Tibial artery (tissue), 4 donors: ENCODE results near the gene CDCA3.

ENCODE experiments used
- DNase-seq, 2 donors: peaks; one replicate each; pipeline ENCODE4 v3.0.0-alpha.2; 2019
- H3K27ac ChIP-seq, 2 donors: fragments of 200-600 bp; sonication (generic) in 1 of 2; 1 replicate in 1 of 2; 2 replicates in 1 of 2; pipeline ENCODE4 v1.5.1; 2018 to 2019; ENCODE audit warnings: mild to moderate bottlenecking in 1 of 2
- H3K27me3 ChIP-seq, 2 donors: fragments of 200-600 bp; sonication (generic) in 1 of 2; one replicate each; pipeline versions ENCODE4 v1.5.1 to v1.6.0; 2016 to 2019
- H3K36me3 ChIP-seq, 3 donors: fragments of 200-600 bp; sonication (generic) in 2 of 3; one replicate each; pipeline ENCODE4 v1.5.1; 2016 to 2019; ENCODE audit warnings: mild to moderate bottlenecking in 2 of 3
- H3K4me1 ChIP-seq, 4 donors: fragments of 200-600 bp; sonication (generic) in 2 of 4; 1 replicate in 3 of 4; 2 replicates in 1 of 4; pipeline ENCODE4 v1.5.1; 2016 to 2019
- H3K4me3 ChIP-seq, 2 donors: fragments of 200-600 bp; sonication (generic) in 1 of 2; 1 replicate in 1 of 2; 2 replicates in 1 of 2; pipeline ENCODE4 v1.5.1; 2018 to 2019; ENCODE audit warnings: mild to moderate bottlenecking in 2 of 2
- H3K9me3 ChIP-seq, 3 donors: fragments of 200-600 bp; sonication (generic) in 1 of 3; one replicate each; pipeline ENCODE4 v1.5.1; 2016 to 2019
- intact Hi-C: fragments of 100-400 bp; cut with DNase I; formaldehyde crosslinking; loops from one replicate; pipeline ENCODE4 v1.15.0; 2023; ENCODE audit warnings: low total_unique reads
- TF ChIP-seq, protein P1 (sequence below), 2 experiments: fragments of 200-600 bp in 1 of 2; fragments of 450-650 bp in 1 of 2; IDR thresholded peaks; one replicate each; pipeline ENCODE4 v1.5.1; 2017 to 2019; ENCODE audit warnings: antibody characterized with exemption in 2 of 2, mild to moderate bottlenecking in 1 of 2, moderate library complexity in 1 of 2

The CDCA3 gene

DNA sequence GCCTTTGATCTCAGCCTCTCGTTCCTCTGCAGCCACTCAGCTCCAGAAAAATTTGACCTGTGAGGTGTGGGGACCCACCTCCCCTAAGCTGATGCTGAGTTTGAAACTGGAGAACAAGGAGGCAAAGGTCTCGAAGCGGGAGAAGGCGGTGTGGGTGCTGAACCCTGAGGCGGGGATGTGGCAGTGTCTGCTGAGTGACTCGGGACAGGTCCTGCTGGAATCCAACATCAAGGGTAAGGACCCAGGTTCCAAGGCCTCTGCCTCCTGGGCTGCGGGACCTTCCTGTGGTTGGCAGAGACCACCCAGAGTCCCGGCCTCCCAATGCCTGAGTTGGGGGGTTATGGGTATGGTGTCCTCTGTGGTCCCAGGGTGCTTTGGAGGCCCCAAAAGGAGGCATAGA, 34.0 kb downstream of the CDCA3 start:
- Histone ChIP-seq H3K27ac (no peak overlapping the region), H3K9me3 (no peaks in the 10 kb centered on the region), H3K4me3 (no peak overlapping the region), H3K36me3 (no peaks in the 10 kb centered on the region), H3K27me3 (peaks cover 0 to 47% of the 10 kb centered on the region in 2 donors), H3K4me1 (peaks cover 0 to 10% (median 10%) of the 10 kb centered on the region in 4 donors)
- intact Hi-C loops = no loop called here
- TF ChIP-seq, protein P1, sequence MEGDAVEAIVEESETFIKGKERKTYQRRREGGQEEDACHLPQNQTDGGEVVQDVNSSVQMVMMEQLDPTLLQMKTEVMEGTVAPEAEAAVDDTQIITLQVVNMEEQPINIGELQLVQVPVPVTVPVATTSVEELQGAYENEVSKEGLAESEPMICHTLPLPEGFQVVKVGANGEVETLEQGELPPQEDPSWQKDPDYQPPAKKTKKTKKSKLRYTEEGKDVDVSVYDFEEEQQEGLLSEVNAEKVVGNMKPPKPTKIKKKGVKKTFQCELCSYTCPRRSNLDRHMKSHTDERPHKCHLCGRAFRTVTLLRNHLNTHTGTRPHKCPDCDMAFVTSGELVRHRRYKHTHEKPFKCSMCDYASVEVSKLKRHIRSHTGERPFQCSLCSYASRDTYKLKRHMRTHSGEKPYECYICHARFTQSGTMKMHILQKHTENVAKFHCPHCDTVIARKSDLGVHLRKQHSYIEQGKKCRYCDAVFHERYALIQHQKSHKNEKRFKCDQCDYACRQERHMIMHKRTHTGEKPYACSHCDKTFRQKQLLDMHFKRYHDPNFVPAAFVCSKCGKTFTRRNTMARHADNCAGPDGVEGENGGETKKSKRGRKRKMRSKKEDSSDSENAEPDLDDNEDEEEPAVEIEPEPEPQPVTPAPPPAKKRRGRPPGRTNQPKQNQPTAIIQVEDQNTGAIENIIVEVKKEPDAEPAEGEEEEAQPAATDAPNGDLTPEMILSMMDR (IDR thresholded peaks at IDR 0.05) = no peak
- no peak for DNase-seq

DNA sequence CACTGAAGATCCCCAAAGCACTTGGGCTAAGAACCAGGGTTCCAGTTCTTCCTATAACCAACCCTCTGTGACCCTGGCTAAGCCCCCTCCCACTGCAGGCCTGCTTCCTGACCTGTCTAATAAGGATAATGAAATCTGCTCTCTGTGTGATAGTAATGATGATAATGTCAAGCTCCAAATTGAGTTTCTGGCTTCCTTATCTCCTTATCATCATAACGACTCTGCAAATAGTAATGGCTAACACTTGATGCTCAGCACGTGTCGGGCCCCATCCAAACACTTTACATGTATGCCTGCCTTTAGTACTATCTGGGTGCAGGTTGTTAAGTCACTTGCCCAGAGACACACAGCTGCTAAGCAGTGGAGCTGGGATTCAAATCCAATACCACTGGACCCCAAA, 34.5 kb downstream of the CDCA3 start:
- peaks cover 0 to 43% of the 10 kb centered on the region in 2 donors for H3K27me3 ChIP-seq
- intact Hi-C loops = no loop called here

DNA sequence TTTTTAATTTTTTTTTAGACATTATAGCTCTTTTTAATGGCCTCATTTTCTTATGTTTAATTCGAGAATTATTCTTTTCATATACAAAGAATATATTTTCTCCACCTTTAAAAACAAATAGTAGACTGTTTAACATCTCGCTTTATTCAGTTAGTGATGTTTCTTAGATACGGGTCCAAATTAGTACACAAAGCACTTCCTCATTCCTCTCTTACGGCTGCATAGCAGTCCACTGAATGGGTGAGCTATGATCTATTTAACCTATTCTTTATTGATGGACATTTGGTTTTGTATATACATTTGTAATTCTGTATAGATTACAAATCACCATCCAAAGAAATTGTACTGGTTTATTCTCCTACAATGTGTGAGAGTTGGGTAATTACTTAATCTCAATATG, 37.7 kb downstream of the CDCA3 start:
- TF ChIP-seq, protein P1 (IDR thresholded peaks at IDR 0.05) = no peak

More for the DNA sequence above, 34.5 kb downstream of the CDCA3 start:
- TF ChIP-seq, protein P1 (IDR thresholded peaks at IDR 0.05) = no peak
- no peaks in the 10 kb centered on the region for H3K36me3 ChIP-seq
- H3K27ac ChIP-seq = no peak overlapping the region
- H3K4me3 ChIP-seq = no peak overlapping the region
- DNase-seq = no peak
- H3K9me3 ChIP-seq = no peaks in the 10 kb centered on the region
- peaks cover 0 to 6% (median 5%) of the 10 kb centered on the region in 4 donors for H3K4me1 ChIP-seq

DNA sequence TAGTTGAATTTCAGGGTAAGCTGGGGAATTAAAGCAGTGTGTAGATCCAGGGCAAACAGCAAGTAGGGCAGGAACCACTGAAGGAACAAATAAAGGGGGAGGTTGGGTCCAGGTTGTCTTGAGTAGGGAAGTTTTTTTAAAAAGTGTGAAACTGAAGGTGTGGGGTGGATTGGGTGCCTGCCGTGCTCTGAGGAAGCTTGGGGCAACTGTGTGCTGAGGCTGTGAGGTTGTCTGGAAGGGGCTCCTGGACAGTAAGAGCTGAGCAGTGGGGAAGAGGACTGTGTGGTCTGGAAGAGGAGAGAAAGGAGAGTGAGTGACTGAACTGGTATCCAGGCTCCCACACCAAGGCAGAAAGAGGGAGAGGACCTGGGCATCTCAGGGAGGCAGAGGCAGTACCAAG, 40.3 kb downstream of the CDCA3 start:
- Histone ChIP-seq H3K27me3 (peaks cover 0 to 10% of the 10 kb centered on the region in 2 donors), H3K4me3 (no peak overlapping the region), H3K36me3 (no peaks in the 10 kb centered on the region), H3K4me1 (no peaks in the 10 kb centered on the region), H3K27ac (no peak overlapping the region), H3K9me3 (no peaks in the 10 kb centered on the region)
- DNase-seq = no peak
- TF ChIP-seq, protein P1 (IDR thresholded peaks at IDR 0.05) = no peak
- intact Hi-C loops = no loop called here

More for the DNA sequence above, 37.7 kb downstream of the CDCA3 start:
- no peak overlapping the region for H3K4me3 ChIP-seq
- DNase-seq = no peak
- H3K9me3 ChIP-seq = no peaks in the 10 kb centered on the region
- no peaks in the 10 kb centered on the region for H3K4me1 ChIP-seq
- H3K27me3 ChIP-seq = peaks cover 0 to 14% of the 10 kb centered on the region in 2 donors
- H3K27ac ChIP-seq = no peak overlapping the region
- no peaks in the 10 kb centered on the region for H3K36me3 ChIP-seq
- intact Hi-C loops = no loop called here

DNA sequence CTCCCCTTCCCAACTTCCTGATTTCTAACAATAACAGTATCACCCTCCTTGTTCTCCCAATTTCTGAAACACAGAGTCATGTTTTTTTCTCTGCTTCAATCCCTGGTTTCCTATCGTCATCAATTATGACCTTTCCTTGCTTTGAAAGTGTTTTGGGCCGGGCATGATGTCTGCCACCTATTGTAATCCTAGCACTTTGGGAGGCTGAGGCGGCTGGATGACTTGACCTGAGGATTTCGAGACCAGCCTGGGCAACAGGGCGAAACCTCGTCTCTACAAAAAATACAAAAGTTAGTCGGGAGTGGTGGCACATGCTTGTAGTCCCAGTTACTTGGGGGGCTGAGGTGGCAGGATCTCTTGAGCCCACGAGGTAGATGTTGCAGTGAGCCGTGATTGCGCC, 42.0 kb downstream of the CDCA3 start:
- no peaks in the 10 kb centered on the region for H3K36me3 ChIP-seq
- H3K27me3 ChIP-seq = no peaks in the 10 kb centered on the region
- DNase-seq = no peak
- H3K9me3 ChIP-seq = no peaks in the 10 kb centered on the region
- intact Hi-C loops = no loop called here
- TF ChIP-seq, protein P1 (IDR thresholded peaks at IDR 0.05) = no peak
- H3K4me1 ChIP-seq = no peaks in the 10 kb centered on the region
- H3K4me3 ChIP-seq = no peak overlapping the region
- no peak overlapping the region for H3K27ac ChIP-seq

DNA sequence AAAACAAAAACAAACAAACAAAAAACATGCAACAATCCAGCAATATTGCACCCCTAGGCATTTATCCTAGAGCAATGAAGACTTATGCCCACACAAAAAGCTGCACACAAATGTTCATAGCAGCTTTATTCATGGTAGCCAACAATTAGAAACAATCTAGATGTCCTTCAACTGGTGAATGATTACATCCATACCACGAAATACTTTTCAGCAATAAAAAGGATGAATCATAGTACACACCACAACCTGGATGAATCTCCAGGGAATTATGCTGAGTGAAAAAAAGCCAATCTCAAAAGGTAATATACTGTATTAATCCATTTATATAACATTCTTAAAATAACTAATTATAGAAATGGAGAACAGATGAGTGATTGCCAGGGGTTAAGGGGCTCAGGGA, 43.9 kb downstream of the CDCA3 start:
- Histone ChIP-seq H3K9me3 (no peaks in the 10 kb centered on the region), H3K4me1 (no peaks in the 10 kb centered on the region), H3K27ac (no peak overlapping the region), H3K36me3 (no peaks in the 10 kb centered on the region), H3K27me3 (no peaks in the 10 kb centered on the region), H3K4me3 (no peak overlapping the region)
- intact Hi-C loops = no loop called here
- no peak for DNase-seq
- TF ChIP-seq, protein P1 (IDR thresholded peaks at IDR 0.05) = no peak
